HCT116 (cell line): Measurements from ENCODE around the gene SCGB2B2. TPM values are rescaled to one million over a fixed set of nuclear protein-coding genes. Genes with fewer than 3 reads are reported as not detected.

Experiments used
- EGR1 ChIP-seq: IDR thresholded peaks from 2 replicates; pipeline ENCODE4 v1.6.1; 2012; ENCODE audit warnings: low read depth
- FOSL1 ChIP-seq: IDR thresholded peaks from 2 replicates; pipeline ENCODE4 v1.6.1; 2012; ENCODE audit warnings: low read depth
- JUND ChIP-seq: IDR thresholded peaks from 2 replicates; pipeline ENCODE4 v1.6.1; 2012
- MAX ChIP-seq: IDR thresholded peaks from 2 replicates; pipeline ENCODE4 v1.6.1; 2012
- POLR2AphosphoS5 ChIP-seq: IDR thresholded peaks from 2 replicates; pipeline ENCODE4 v1.6.1; 2011; ENCODE audit warnings: mild to moderate bottlenecking, low read depth, low read length, moderate library complexity
- ZBTB33 ChIP-seq: IDR thresholded peaks from 2 replicates; pipeline ENCODE4 v1.6.1; 2011; ENCODE audit warnings: mild to moderate bottlenecking, low read length, moderate library complexity; ENCODE audit not compliant: insufficient replicate concordance; ENCODE audit errors: extremely low read depth
- total RNA-seq: library from RNA; stranded (reverse); gene quantifications from one replicate; pipeline ENCODE4 v1.2.1, GENCODE V29; 2021; ENCODE audit not compliant: unreplicated experiment

Gene SCGB2B2
- total RNA-seq, 1 experiment from 2014 or later = 0.27 TPM

GRCh38 chr19:34633802-34634201 lies 43.2 kb downstream of the SCGB2B2 start (continued):
- TF ChIP-seq MAX = no peak
- no peak for TF ChIP-seq ZBTB33
- no peak for TF ChIP-seq EGR1
- TF ChIP-seq POLR2AphosphoS5 = no peak
- TF ChIP-seq JUND = no peak
- TF ChIP-seq FOSL1 = no peak
- TF ChIP-seq, all 23 proteins: peak for 0

Other genes starting within 250 kb of the SCGB2B2 start
- 121 TPM for gene UBA2, start 248.8 kb downstream of the SCGB2B2 start, total RNA-seq
- gene WTIP, start 195.4 kb downstream of the SCGB2B2 start, total RNA-seq = 8.4 TPM
- 9.9 TPM for gene ZNF302, start 519 bp upstream of the SCGB2B2 start, total RNA-seq
- 4.0 TPM for gene ZNF181, start 57.1 kb upstream of the SCGB2B2 start, total RNA-seq
- gene ZNF599, start 96.1 kb upstream of the SCGB2B2 start, total RNA-seq = 2.2 TPM
- gene ZNF30, start 249.7 kb upstream of the SCGB2B2 start, total RNA-seq = 4.1 TPM